ENCODE measurements around the gene WDR7.

- TF ChIP-seq, protein P1, sequence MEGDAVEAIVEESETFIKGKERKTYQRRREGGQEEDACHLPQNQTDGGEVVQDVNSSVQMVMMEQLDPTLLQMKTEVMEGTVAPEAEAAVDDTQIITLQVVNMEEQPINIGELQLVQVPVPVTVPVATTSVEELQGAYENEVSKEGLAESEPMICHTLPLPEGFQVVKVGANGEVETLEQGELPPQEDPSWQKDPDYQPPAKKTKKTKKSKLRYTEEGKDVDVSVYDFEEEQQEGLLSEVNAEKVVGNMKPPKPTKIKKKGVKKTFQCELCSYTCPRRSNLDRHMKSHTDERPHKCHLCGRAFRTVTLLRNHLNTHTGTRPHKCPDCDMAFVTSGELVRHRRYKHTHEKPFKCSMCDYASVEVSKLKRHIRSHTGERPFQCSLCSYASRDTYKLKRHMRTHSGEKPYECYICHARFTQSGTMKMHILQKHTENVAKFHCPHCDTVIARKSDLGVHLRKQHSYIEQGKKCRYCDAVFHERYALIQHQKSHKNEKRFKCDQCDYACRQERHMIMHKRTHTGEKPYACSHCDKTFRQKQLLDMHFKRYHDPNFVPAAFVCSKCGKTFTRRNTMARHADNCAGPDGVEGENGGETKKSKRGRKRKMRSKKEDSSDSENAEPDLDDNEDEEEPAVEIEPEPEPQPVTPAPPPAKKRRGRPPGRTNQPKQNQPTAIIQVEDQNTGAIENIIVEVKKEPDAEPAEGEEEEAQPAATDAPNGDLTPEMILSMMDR (IDR thresholded peaks at IDR 0.05; ENCODE audit: low read depth, low read length), result no peak
- TF ChIP-seq EZH2phosphoT487 (IDR thresholded peaks at IDR 0.05; ENCODE audit: low read depth), result no peak
Measured at GRCh38 chr18:56910237-56910636, 259.1 kb downstream of the WDR7 start.

Data from OCI-LY3 (cell line).